RWPE1 (cell line): ENCODE results near the gene NEIL3.

ENCODE experiments used
- CTCF ChIA-PET: fragments of 350-600 bp; sonication (Branson Sonifier 250); formaldehyde crosslinking; extraction: SDS; loops from one replicate; lab custom pipeline; 2021; lab: Yijun Ruan, JAX
- POLR2A ChIA-PET: fragments of 400-600 bp; formaldehyde crosslinking; extraction: SDS; loops from one replicate; lab custom pipeline; 2020; ENCODE audit warnings: antibody characterized with exemption; ENCODE audit not compliant: low non-redundant PET; lab: Yijun Ruan, JAX
- DNase-seq: peaks from one replicate; pipeline ENCODE4 v3.0.0; 2012; ENCODE audit warnings: low spot score
- H3K27ac ChIP-seq: fragments of 450-650 bp; 2 replicates; pipeline ENCODE4 v1.5.1; 2017
- CTCF ChIP-seq: fragments of 450-650 bp; conservative IDR thresholded peaks from 2 replicates; pipeline ENCODE4 v1.5.1; 2017; ENCODE audit warnings: low read depth, mild to moderate bottlenecking

The NEIL3 gene

DNA sequence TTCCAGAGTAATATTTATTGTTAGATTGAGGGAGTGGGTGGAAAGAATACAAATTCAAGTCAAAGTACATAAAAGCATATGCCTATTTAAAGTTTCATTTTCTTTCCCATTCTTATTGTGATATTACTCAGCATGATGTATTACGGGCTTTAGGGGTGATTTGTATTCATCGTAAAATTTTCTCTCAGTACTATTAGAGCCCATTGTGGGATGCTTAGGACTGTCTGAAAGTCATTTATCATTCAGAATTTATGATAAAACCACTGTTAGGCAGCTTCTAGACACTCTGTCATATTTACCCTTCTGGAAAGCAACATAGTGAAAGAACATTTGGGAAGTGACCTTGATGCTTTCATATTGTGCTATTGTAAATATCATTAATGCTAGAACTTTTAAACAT is 86.7 kb downstream of the NEIL3 start:
- H3K27ac ChIP-seq = no peak overlapping the region
- no peak for DNase-seq
- POLR2A ChIA-PET = no interaction called here
- no peak for TF ChIP-seq CTCF
- CTCF ChIA-PET = no interaction called here

DNA sequence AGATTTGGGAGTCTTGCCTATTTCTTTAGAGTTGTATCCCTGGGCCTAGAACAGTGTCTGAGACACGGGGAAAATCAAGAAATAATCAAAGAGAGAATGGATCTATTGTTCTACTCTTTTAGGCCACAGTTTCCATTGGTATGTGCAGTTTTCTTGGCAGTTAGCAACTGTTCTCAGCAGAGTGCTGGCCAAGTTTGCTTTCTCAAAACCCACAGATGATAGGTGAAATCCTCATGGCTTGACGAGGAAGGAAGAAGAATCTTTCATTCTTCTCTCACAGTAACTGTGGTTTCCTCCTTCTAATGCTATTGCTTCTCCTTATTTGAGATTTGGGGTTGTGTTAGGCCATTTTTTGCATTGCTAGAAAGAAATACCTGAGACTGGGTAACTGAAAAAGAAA is 90.4 kb downstream of the NEIL3 start:
- CTCF ChIA-PET = no interaction called here
- no peak overlapping the region for H3K27ac ChIP-seq
- no peak for TF ChIP-seq CTCF
- POLR2A ChIA-PET = no interaction called here
- DNase-seq = no peak

DNA sequence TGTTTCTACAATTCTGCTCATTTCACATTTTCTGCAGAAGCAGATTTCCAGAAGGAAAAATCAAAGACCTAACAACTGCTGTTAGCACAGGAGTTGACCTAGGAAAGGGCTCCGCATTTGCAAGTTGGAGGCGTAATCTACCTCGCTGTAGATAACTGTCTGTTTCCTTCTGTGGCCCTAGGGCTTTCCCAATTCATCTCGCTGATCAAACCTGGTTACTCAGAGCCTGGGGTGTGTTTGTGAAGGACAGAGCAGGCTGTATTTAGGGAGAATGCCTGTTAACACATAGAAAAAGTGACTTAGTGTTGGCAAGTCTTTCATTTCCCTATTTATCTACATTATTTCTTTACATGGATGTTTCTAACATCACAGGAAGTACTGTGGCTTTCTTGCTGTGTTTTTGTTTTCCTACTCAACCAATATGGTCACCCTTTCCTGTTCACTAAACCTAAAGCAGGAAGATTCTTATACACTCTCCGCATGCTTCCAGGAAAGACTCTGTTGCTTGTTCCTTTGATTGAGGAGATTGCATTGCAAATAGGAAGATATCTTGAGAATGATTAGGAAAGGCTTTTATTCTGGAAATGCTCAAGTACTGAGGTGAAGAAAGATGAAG is 92.1 kb downstream of the NEIL3 start:
- H3K27ac ChIP-seq = no peak overlapping the region
- ChIA-PET POLR2A (no interaction called here), CTCF (no interaction called here)
- TF ChIP-seq CTCF = no peak
- DNase-seq = no peak

GRCh38 chr4:177403746-177404145 is 94.1 kb downstream of the NEIL3 start:
- CTCF ChIA-PET = no interaction called here
- TF ChIP-seq CTCF = no peak
- H3K27ac ChIP-seq = no peak overlapping the region
- POLR2A ChIA-PET = no interaction called here
- DNase-seq = no peak

GRCh38 chr4:177404342-177404741 is 94.7 kb downstream of the NEIL3 start:
- no peak overlapping the region for H3K27ac ChIP-seq
- POLR2A ChIA-PET = no interaction called here
- CTCF ChIA-PET = no interaction called here
- TF ChIP-seq CTCF = no peak
- DNase-seq = no peak

DNA sequence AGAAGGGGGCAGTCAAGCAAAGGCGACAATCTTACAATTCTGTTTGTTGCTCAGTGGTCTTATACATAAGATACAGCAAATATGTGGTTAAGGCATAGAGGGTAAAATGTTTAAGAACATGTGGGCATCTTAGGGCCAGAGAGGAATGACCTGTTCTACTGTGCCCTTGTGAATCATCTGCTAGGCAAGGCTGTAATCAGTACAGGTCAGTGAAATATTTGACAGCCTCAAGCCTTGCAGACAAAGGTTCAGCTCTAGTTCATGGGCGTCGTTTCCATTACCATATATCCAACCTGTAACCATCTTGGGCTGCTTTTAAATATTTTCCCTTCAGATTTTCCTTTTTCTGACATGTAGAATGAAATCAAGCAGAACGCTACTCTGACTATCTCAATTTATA is 95.3 kb downstream of the NEIL3 start:
- POLR2A ChIA-PET = no interaction called here
- H3K27ac ChIP-seq = no peak overlapping the region
- CTCF ChIA-PET = no interaction called here

More for the DNA sequence above, 95.3 kb downstream of the NEIL3 start:
- no peak for DNase-seq
- no peak for TF ChIP-seq CTCF
